H9 (cell line): ENCODE results near the gene NHP2. TPM values are rescaled to one million over a fixed set of nuclear protein-coding genes. Genes with fewer than 3 reads are reported as not detected.

Experiments
- DNase-seq: peaks from one replicate; pipeline ENCODE4 v3.0.0-alpha.2; 2017
- H2AFZ ChIP-seq: one replicate; pipeline ENCODE4 v1.6.1; 2013; ENCODE audit warnings: mild to moderate bottlenecking, low read length, control low read depth, moderate library complexity
- H2AK5ac ChIP-seq: 2 replicates; pipeline ENCODE4 v1.6.1; 2013; ENCODE audit warnings: low read length, control low read depth, mixed read lengths; ENCODE audit not compliant: insufficient read length
- H2BK120ac ChIP-seq: one replicate; pipeline ENCODE4 v1.6.1; 2013; ENCODE audit warnings: low read depth, mild to moderate bottlenecking, low read length, control low read depth, inconsistent platforms; ENCODE audit not compliant: poor library complexity, severe bottlenecking
- H2BK12ac ChIP-seq: 2 replicates; pipeline ENCODE4 v1.6.1; 2013; ENCODE audit warnings: low read length, control low read depth, mixed read lengths, low read depth; ENCODE audit not compliant: insufficient read length
- H2BK15ac ChIP-seq: 2 replicates; pipeline ENCODE4 v1.6.1; 2013; ENCODE audit warnings: low read depth, low read length, control low read depth
- H2BK20ac ChIP-seq: one replicate; pipeline ENCODE4 v1.6.1; 2013; ENCODE audit warnings: low read depth, mild to moderate bottlenecking, low read length, control low read depth, inconsistent platforms; ENCODE audit not compliant: poor library complexity, severe bottlenecking
- H2BK5ac ChIP-seq: 2 replicates; pipeline ENCODE4 v1.6.1; 2013; ENCODE audit warnings: low read length, control low read depth, mixed read lengths; ENCODE audit not compliant: insufficient read length
- H3K14ac ChIP-seq: 2 replicates; pipeline ENCODE4 v1.6.1; 2013; ENCODE audit warnings: low read length, control low read depth; ENCODE audit not compliant: insufficient read depth
- H3K18ac ChIP-seq: 2 replicates; pipeline ENCODE4 v1.6.1; 2013; ENCODE audit warnings: low read depth, mild to moderate bottlenecking, mixed read lengths, low read length, control low read depth; ENCODE audit not compliant: insufficient read length
- H3K23ac ChIP-seq: 2 replicates; pipeline ENCODE4 v1.6.1; 2013; ENCODE audit warnings: low read length, control low read depth, mixed read lengths, low read depth; ENCODE audit not compliant: insufficient read length
- H3K23me2 ChIP-seq: 2 replicates; pipeline ENCODE4 v1.6.1; 2013; ENCODE audit warnings: low read depth, mild to moderate bottlenecking, mixed read lengths, low read length, control low read depth; ENCODE audit not compliant: insufficient read length, poor library complexity, severe bottlenecking
- H3K27ac ChIP-seq: 2 replicates; pipeline ENCODE4 v1.5.1; 2013; ENCODE audit warnings: low read length, control low read depth, mixed read lengths, low read depth; ENCODE audit not compliant: insufficient read length
- H3K27me3 ChIP-seq: 2 replicates; pipeline ENCODE4 v1.6.1; 2013; ENCODE audit warnings: low read length, control low read depth, inconsistent platforms; ENCODE audit not compliant: insufficient read depth
- H3K4ac ChIP-seq: 2 replicates; pipeline ENCODE4 v1.6.1; 2013; ENCODE audit warnings: low read depth, mild to moderate bottlenecking, control low read depth, inconsistent platforms, low read length, moderate library complexity
- H3K4me1 ChIP-seq: 2 replicates; pipeline ENCODE4 v1.6.1; 2013; ENCODE audit warnings: low read length, control low read depth, inconsistent platforms; ENCODE audit not compliant: insufficient read depth
- H3K4me2 ChIP-seq: 2 replicates; pipeline ENCODE4 v1.6.1; 2013; ENCODE audit warnings: low read length, control low read depth, mixed read lengths; ENCODE audit not compliant: insufficient read length, insufficient read depth
- H3K56ac ChIP-seq: 2 replicates; pipeline ENCODE4 v1.6.1; 2013; ENCODE audit warnings: low read depth, mild to moderate bottlenecking, mixed read lengths, low read length, control low read depth; ENCODE audit not compliant: insufficient read length
- H3K79me1 ChIP-seq: 2 replicates; pipeline ENCODE4 v1.6.1; 2013; ENCODE audit warnings: low read depth, mild to moderate bottlenecking, moderate library complexity, low read length, control low read depth, inconsistent platforms; ENCODE audit not compliant: insufficient read depth, poor library complexity, severe bottlenecking
- H3K79me2 ChIP-seq: 2 replicates; pipeline ENCODE4 v1.6.1; 2013; ENCODE audit warnings: low read length, control low read depth, inconsistent platforms; ENCODE audit not compliant: insufficient read depth
- H3K9ac ChIP-seq: 2 replicates; pipeline ENCODE4 v1.6.1; 2013; ENCODE audit warnings: low read length, control low read depth, mixed read lengths; ENCODE audit not compliant: insufficient read length; ENCODE audit errors: extremely low read depth
- H3K9me3 ChIP-seq: one replicate; pipeline ENCODE4 v1.6.1; 2013; ENCODE audit warnings: low read depth, low read length, inconsistent platforms; ENCODE audit not compliant: control insufficient read depth
- H3T11ph ChIP-seq: one replicate; pipeline ENCODE4 v1.6.1; 2013; ENCODE audit warnings: mild to moderate bottlenecking, low read length, control low read depth, inconsistent platforms
- H4K20me1 ChIP-seq: one replicate; pipeline ENCODE4 v1.6.1; 2013; ENCODE audit not compliant: control insufficient read depth, insufficient read length, insufficient read depth
- H4K5ac ChIP-seq: 2 replicates; pipeline ENCODE4 v1.6.1; 2013; ENCODE audit warnings: low read depth, mild to moderate bottlenecking, mixed read lengths, low read length, control low read depth; ENCODE audit not compliant: insufficient read length
- H4K8ac ChIP-seq: replicated peaks from 2 replicates; pipeline ENCODE4 v1.6.1; 2013; ENCODE audit warnings: low read length, control low read depth, mixed read lengths, low read depth; ENCODE audit not compliant: insufficient read length
- H4K91ac ChIP-seq: 2 replicates; pipeline ENCODE4 v1.6.1; 2013; ENCODE audit warnings: low read depth, mild to moderate bottlenecking, moderate library complexity, mixed read lengths, low read length, control low read depth; ENCODE audit not compliant: insufficient read length
- H3K27ac Mint-ChIP-seq, 3 experiments: 2 replicates in 2 of 3; 3 replicates in 1 of 3; pipeline ENCODE4 v1.8.0; 2020 to 2021; ENCODE audit warnings: mixed read lengths in 3 of 3, mild to moderate bottlenecking in 1 of 3, moderate library complexity in 1 of 3
- H3K27me3 Mint-ChIP-seq: 2 replicates; pipeline ENCODE4 v1.8.0; 2021; ENCODE audit warnings: low read depth, mild to moderate bottlenecking, moderate library complexity, mixed read lengths
- H3K36me3 Mint-ChIP-seq, 3 experiments: 2 replicates in 2 of 3; 3 replicates in 1 of 3; pipeline ENCODE4 v1.8.0; 2020 to 2021; ENCODE audit warnings: low read depth in 3 of 3, mixed read lengths in 3 of 3; ENCODE audit not compliant: insufficient read depth in 1 of 3
- H3K4me1 Mint-ChIP-seq, 2 experiments: 2 replicates each; pipeline ENCODE4 v1.8.0; 2020; ENCODE audit warnings: mixed read lengths in 2 of 2
- H3K4me3 Mint-ChIP-seq, 2 experiments: 2 replicates in 1 of 2; 3 replicates in 1 of 2; pipeline ENCODE4 v1.8.0; 2020 to 2021; ENCODE audit warnings: mild to moderate bottlenecking in 2 of 2, mixed read lengths in 2 of 2, moderate library complexity in 1 of 2
- H3K9me3 Mint-ChIP-seq, 2 experiments: 2 replicates in 1 of 2; 3 replicates in 1 of 2; pipeline ENCODE4 v1.8.0; 2020; ENCODE audit warnings: mild to moderate bottlenecking in 2 of 2, mixed read lengths in 2 of 2, moderate library complexity in 1 of 2
- WGBS: extraction: QIAGEN DNeasy Blood & Tissue Kit; methylation state at CpG from one replicate; pipeline ENCODE4 v1.1.7; 2013; ENCODE audit warnings: missing lambda C conversion rate, low lambda C conversion rate, mixed read lengths; ENCODE audit not compliant: insufficient read length; ENCODE audit errors: extremely low coverage; 5-methylcytosine and 5-hydroxymethylcytosine counted together
- total RNA-seq: library from RNA; stranded (reverse); gene quantifications from 2 replicates; pipeline ENCODE4 v1.2.1, GENCODE V29; 2021
- TF ChIP-seq, protein P1 (sequence below): fragments of 200-600 bp; sonication (generic); conservative IDR thresholded peaks from 3 replicates; pipeline ENCODE4 v1.8.0; 2021; ENCODE audit warnings: antibody characterized with exemption, mild to moderate bottlenecking

NHP2 gene
- total RNA-seq, 1 experiment from 2014 or later = 232 TPM

GRCh38 chr5:178119915-178120606 lies 33.6 kb downstream of the NHP2 start:
- peaks cover 37 to 48% of the 10 kb centered on the region in 2 experiments for H3K4me1 Mint-ChIP-seq

More at GRCh38 chr5:178119915-178120606, 33.6 kb downstream of the NHP2 start:
- Histone ChIP-seq H3K9ac (no peak overlapping the region), H4K91ac (no peak overlapping the region), H2BK120ac (no peak overlapping the region), H2BK15ac (no peak overlapping the region), H2BK20ac (no peak overlapping the region), H3K79me1 (no peaks in the 10 kb centered on the region), H3K56ac (no peak overlapping the region), H3K4me2 (no peak overlapping the region), H3K27me3 (no peaks in the 10 kb centered on the region), H3K9me3 (no peaks in the 10 kb centered on the region), H2BK12ac (no peak overlapping the region), H3K4me1 (peaks cover 8% of the 10 kb centered on the region; the same call in 1 of the 2 replicates), H3K23me2 (peaks cover 6% of the 10 kb centered on the region), H3T11ph (no peak overlapping the region), H3K4ac (no peak overlapping the region), H3K27ac (no peak overlapping the region), H3K18ac (no peak overlapping the region), H2AFZ (no peak overlapping the region), H4K20me1 (no peaks in the 10 kb centered on the region), H4K8ac (no peak overlapping the region), H3K79me2 (peaks cover 24% of the 10 kb centered on the region; the same call in 1 of the 2 replicates), H4K5ac (no peak overlapping the region), H3K14ac (no peak overlapping the region; the same call in 1 of the 2 replicates), H2BK5ac (no peak overlapping the region), H2AK5ac (no peak overlapping the region), H3K23ac (no peak overlapping the region)
- Mint-ChIP-seq H3K36me3 (peaks cover 13 to 34% (median 18%) of the 10 kb centered on the region in 3 experiments), H3K4me3 (no peak overlapping the region), H3K27me3 (no peaks in the 10 kb centered on the region), H3K9me3 (no peaks in the 10 kb centered on the region; a peak in 2 of 5 replicates), H3K27ac (no peak overlapping the region; a peak in 2 of 7 replicates)
- no peak for DNase-seq
- WGBS = no CpG with 5 or more reads among the region's 27 CpGs
- TF ChIP-seq, protein P1, sequence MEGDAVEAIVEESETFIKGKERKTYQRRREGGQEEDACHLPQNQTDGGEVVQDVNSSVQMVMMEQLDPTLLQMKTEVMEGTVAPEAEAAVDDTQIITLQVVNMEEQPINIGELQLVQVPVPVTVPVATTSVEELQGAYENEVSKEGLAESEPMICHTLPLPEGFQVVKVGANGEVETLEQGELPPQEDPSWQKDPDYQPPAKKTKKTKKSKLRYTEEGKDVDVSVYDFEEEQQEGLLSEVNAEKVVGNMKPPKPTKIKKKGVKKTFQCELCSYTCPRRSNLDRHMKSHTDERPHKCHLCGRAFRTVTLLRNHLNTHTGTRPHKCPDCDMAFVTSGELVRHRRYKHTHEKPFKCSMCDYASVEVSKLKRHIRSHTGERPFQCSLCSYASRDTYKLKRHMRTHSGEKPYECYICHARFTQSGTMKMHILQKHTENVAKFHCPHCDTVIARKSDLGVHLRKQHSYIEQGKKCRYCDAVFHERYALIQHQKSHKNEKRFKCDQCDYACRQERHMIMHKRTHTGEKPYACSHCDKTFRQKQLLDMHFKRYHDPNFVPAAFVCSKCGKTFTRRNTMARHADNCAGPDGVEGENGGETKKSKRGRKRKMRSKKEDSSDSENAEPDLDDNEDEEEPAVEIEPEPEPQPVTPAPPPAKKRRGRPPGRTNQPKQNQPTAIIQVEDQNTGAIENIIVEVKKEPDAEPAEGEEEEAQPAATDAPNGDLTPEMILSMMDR = no peak
